HG03135 (cell line): Measurements from ENCODE around the gene UBAC1.
"Not testable (repeated sequence)": the region's sequence is repeated elsewhere in the genome, so short reads cannot be mapped to it uniquely, and the experiment has no call there.

Experiments
- ATAC-seq: cut with Tn5 transposase; IDR thresholded peaks from one replicate; pipeline ENCODE4 v1.9.1; 2021; ENCODE audit warnings: mild to moderate bottlenecking, moderate library complexity; ENCODE audit not compliant: unreplicated experiment

Gene UBAC1

GRCh38 chr9:135943604-135944003 lies 17.6 kb downstream of the UBAC1 start:
- not testable (repeated sequence) for ATAC-seq

DNA sequence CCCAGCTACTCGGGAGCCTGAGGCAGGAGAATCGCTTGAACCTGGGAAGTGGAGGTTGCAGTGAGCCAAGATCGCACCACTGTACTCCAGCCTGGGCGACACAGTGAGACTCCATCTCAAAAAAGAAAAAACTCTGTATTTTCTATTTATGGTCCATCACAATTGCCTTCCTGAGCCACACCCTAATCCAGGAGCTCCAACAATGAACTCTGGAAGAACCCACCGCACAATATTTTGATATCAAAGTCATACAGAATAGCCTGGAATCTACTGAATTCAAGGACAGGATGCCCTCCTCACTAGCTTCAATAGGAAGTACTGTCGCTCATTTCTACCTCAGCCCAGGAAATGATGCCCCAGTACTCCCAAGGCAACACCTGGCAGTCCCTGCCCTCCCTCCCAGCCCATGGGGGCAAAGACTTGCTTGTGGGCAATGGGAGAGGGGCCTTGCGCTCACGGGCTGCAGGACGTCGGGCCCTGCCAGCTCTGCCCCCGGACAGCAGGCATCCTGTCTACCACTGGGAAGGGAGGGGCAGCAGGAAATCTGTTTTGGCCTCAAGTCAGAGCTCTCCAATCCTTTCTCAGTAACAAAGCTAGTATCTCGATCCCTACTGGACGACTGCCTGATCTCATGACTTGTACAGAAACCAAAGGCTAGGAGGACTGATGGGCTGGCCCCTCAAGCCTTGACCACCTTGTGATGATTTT lies 19.7 kb downstream of the UBAC1 start:
- ATAC-seq: no peak

- ATAC-seq: no peak
Measured at GRCh38 chr9:135939351-135940265, 21.6 kb downstream of the UBAC1 start.

- ATAC-seq: no peak
Measured at GRCh38 chr9:135937521-135938489, 23.4 kb downstream of the UBAC1 start.

- no peak for ATAC-seq
Measured at GRCh38 chr9:135933114-135933513, 28.1 kb downstream of the UBAC1 start.

- no peak for ATAC-seq
Measured at GRCh38 chr9:135932656-135933055, 28.5 kb downstream of the UBAC1 start.

- ATAC-seq: no peak
Measured at GRCh38 chr9:135931349-135931820, 29.8 kb downstream of the UBAC1 start.

GRCh38 chr9:135930446-135931345 lies 30.5 kb downstream of the UBAC1 start:
- ATAC-seq: no peak

DNA sequence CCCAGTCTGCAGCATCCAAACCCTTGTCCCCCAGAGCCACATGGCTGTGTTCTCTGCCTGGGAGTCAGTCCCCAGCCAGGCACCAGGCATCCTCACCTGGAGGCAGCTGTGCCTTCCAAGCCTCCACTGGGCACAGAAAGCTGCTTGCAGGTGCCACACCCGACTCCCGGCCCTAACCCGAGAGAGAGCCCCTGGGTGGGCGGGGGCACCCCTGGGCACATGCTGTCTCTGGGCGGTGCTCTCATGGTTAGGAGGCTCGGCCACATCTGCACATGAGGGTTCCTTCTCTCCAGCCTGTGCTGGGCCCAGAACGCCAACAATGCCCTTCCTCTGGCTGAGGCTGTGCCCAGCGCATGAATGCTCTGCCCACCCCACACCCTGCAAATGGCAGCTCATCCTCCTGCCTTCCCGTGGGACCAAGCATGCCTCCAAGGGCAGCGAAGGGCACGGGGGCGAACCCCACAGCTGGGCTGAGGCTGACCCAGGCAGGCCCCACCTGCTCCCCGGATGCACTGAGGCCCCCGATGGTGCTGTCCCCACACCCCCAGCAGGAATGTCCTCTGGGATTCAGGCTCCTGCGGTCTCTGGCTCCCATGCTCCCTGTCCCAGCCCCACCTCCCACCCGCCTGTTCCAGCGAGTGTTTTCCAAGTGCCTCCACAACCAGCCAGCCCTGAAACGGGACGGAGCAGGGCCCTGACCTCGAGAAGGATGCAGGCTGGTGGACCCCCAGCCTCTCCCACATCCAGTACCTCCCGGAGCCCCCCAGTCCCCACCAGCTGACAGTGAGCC lies 31.3 kb downstream of the UBAC1 start:
- no peak for ATAC-seq

DNA sequence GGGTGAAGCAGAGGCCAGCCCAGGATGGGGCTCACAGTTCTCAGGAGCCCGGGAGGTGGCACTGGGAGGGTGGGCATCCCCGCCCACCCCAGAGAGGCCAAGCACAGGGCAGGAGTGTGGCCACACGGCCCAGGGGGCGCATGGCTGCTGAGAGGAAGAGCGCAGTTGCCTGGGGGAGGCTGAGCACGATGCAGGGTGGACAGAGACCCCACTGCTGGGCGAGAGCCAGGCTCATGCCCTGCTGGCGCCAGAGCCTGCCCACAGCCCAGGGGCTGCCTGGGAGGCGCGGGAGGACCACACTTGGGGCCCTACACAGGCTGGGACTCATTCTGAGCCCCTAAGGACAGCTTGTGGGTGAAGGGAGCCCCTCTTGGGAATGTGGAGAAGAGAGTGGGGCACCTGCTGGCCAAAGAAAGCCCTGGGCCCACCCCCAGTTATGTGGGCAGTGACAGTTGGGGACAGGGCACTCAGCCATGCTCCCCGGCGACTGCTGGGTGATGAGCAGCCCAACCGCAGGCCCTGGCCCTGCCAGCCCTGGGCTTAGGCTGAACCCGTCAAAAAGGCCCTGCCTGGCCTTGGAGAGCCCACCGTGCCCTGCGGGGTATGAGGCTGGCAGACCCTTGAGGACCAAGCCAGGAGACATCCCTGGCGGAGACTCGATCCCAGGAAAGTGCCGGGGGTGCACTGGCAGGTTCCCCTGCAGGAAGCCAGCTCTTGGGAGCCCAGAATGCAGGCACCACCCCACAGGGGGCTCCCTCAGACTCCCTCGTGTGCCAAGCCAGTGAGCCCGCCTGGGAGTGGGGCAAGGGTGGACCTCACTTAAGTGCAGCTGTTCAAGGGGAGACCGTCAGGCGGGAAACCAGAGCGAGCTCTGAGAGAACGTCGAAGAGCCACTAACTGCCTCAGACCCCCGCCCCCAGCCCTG lies 32.2 kb downstream of the UBAC1 start:
- no peak for ATAC-seq

- ATAC-seq: no peak
Measured at GRCh38 chr9:135928074-135928730, 33.0 kb downstream of the UBAC1 start.

DNA sequence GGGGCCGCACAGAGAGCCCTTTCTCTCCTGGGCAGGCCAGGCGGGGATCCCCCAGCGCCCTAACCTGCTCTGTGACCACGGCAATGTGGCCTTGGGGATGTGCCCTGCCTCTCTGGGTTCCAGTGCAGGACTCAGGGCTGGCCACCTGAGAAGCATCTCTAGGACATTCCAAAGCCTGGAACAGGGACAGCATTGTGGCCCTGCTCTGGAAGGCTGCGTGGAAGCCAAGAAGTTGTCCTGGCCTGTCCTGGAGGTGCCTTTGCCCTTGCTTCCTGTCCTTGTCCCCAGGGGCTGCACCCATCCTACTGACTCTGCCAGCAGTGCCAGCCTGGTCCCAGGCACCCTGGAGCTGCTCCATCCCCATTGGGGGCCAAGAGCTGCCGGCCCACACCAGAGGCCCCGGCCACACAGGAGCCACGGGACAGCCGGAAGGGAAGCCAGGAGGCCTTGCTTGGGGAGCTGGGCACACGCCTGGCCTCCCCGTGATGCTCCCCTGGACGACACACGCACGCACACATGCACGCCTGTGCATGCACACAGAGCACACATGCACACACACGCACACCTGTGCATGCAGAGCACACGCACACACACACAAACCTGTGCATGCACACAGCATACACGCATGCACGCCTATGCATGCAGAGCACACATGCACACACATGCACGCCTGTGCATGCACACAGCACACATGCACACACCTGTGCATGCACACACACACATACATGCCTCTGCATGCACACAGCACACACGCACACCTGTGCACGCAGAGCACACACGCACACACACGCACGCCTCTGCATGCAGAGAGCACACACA lies 33.8 kb downstream of the UBAC1 start:
- no peak for ATAC-seq

- no peak for ATAC-seq
Measured at GRCh38 chr9:135926402-135927194, 34.6 kb downstream of the UBAC1 start.

GRCh38 chr9:135925496-135926133 lies 35.6 kb downstream of the UBAC1 start:
- no peak for ATAC-seq

DNA sequence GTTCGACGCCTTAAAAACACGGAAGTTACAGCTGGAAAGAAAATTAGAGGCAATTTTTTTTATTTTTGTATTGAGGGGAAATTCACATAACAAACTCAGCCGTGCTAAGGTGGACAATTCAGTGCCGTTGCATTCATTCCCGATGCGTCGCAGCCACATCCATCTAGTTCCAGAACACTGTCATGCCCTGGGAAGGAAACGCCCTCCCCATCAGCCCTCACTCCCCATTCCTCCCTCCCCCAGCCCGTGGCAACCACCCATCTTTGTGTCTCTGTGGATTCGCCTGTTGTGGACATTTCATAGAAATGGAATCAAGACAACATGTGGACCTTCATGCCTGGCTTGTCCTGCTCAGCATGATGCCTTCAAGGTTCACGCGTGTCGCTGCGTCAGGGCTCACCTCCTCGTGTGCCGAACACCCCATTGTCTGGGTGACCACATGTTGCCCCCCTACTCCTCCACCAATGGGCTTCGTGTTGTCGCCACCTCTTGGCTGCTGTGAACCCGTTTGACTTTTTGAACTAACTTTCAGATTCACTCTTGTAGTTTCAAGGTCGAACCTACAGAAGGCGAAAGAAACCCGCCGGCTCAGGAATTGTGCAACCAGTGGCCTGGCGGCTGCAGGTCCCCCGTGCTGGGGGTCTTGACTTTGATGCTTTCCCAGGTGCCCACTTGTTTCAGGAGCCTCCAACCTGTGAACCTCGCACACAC lies 36.4 kb downstream of the UBAC1 start:
- no peak for ATAC-seq
